Measurements from ENCODE around the gene ETV6. TPM values are rescaled to one million over a fixed set of nuclear protein-coding genes. Genes with fewer than 3 reads are reported as not detected.

Gene ETV6
- total and polyA plus RNA-seq, 9 of the 15 experiments (the other 6 are each of a cell fraction or from before 2014, with no cell fraction given), result 0.81 to 12.7 (median 4.1) TPM

DNA sequence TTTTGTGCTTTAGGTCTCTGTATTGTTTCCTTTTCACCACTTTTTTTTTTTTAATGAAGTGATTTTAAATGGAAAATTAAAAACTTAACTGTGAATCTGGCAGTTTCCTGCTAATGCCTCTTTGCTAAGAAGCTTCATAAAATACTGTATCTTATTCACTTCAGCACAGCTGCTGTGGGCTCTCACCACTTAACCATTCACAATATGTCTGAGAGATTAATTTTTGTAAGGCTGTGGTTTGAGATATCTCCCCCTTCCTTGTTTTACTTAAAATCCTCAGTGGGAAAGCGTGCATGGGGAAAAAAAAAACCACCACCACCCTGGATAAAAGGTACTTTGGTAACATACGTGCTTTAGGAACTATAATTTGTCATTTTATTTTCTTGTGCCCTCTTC, 115.9 kb downstream of the ETV6 start (continued):
- TF ChIP-seq, protein P1, sequence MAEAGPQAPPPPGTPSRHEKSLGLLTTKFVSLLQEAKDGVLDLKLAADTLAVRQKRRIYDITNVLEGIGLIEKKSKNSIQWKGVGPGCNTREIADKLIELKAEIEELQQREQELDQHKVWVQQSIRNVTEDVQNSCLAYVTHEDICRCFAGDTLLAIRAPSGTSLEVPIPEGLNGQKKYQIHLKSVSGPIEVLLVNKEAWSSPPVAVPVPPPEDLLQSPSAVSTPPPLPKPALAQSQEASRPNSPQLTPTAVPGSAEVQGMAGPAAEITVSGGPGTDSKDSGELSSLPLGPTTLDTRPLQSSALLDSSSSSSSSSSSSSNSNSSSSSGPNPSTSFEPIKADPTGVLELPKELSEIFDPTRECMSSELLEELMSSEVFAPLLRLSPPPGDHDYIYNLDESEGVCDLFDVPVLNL (CRISPR knock-in tag; IDR thresholded peaks at IDR 0.05; ENCODE audit: low read depth), result no peak
- TF ChIP-seq SLC30A9 (CRISPR knock-in tag; IDR thresholded peaks at IDR 0.05), result no peak
- no peak for TF ChIP-seq FUS (optimal IDR thresholded peaks at IDR 0.05; ENCODE audit: low read depth, low read length)

DNA sequence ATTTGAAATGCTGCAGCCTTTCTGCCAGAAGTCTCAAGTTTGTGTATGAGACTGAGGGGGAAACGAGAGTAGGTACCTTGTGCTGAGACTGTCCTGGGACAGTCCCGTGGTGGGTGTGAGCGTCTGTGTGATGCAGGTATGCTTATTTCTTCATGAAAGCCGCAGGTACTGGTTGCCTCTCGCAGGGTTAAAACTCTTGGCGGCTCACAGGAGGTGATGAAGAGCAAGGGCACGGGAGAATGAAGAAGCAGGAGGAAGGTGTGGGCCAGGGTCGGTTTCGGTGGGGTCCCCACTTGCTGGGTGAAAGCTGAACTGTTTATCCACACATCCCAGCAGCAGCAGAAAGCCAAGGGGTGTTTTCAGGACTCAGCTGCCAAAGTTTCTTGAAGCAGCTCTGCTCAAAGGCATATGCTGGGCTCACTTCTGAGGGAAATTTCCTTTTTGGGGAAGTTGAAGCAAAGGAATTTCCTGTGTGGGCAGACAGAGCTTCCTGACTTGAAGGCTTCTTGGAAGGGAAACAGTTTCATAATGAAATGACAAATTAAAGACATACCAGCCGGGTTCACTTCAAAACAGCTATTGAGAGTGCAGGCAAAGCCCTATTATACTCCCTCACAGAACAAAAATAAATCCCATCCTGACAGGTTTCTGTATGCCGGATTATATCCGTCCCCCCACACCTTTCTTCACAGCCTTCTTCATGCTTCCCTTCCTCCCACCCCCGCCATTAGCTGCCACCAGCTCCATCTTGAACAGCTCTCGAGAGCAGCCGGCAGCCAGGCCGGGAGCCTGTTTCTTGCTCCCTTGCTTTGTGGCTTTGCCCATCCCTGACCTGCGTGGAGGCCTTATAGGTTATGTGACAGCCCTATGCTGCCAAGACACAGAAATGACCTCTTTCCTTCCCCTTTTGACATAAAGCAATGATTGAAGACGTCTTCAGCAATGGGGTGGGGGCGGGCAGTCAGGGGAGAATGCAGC, 116.6 kb downstream of the ETV6 start:
- no peaks in the 10 kb centered on the region for H3K79me2 ChIP-seq (ENCODE audit: control insufficient read depth, insufficient read depth, low read length)
- CTCF ChIA-PET (ENCODE audit: low intra/inter-chr PET ratio), result no interaction called here
- BruUV-seq (replicated peaks), result no TSS peak
- no peak overlapping the region for H3K27ac ChIP-seq (ENCODE audit: extremely low read depth, low read depth, low read length)
- no peak overlapping the region for H3K4me3 ChIP-seq
- ATAC-seq (no peak), DNase-seq (ENCODE audit: extremely low read depth in 1 of 4, low spot score in 3 of 4) (no peak), FAIRE-seq (no peak)
- H2AFZ ChIP-seq (ENCODE audit: low read depth, low read length), result no peak overlapping the region
- H3K4me2 ChIP-seq (ENCODE audit: insufficient read depth, low read length), result no peak overlapping the region
- TF ChIP-seq YY1 (IDR thresholded peaks at IDR 0.05; ENCODE audit: borderline replicate concordance in 1 of 3, control insufficient read depth in 1 of 3, extremely low read depth in 1 of 3, insufficient read depth in 3 of 3, insufficient read length in 1 of 3, insufficient replicate concordance in 2 of 3, low read depth in 1 of 3, low read length in 2 of 3) (peak in 1 of 3 experiments; percentile 19), NCOA2 (IDR thresholded peaks at IDR 0.05; ENCODE audit: partially characterized antibody in 2 of 2) (no peak), ETV6 (IDR thresholded peaks at IDR 0.05; ENCODE audit: borderline replicate concordance in 1 of 2, low read depth in 2 of 2, low read length in 1 of 2) (peak in 1 of 2 experiments; percentile 64; a peak in 1 of 4 replicates), ETV6 (CRISPR knock-in tag; IDR thresholded peaks at IDR 0.05; ENCODE audit: borderline replicate concordance) (no peak), DMBX1 (CRISPR knock-in tag; IDR thresholded peaks at IDR 0.05; ENCODE audit: borderline replicate concordance) (no peak)
- intact Hi-C loops (cut with micrococcal nuclease), result no loop called here
- POLR2A ChIA-PET, result no interaction called here
- peaks cover 0 to 4% of the 10 kb centered on the region in 2 experiments; a peak in 1 of 5 replicates for H3K4me1 ChIP-seq (replicated peaks in 1 of 2; ENCODE audit: control insufficient read depth in 2 of 2, insufficient read depth in 2 of 2, low read length in 2 of 2)
- no peaks in the 10 kb centered on the region for H3K36me3 ChIP-seq (ENCODE audit: control insufficient read depth, insufficient read depth, low read length)
- H3K9ac ChIP-seq (ENCODE audit: insufficient read depth in 1 of 2, low read depth in 2 of 2, low read length in 2 of 2), result no peak overlapping the region
- H3K27me3 ChIP-seq (ENCODE audit: control insufficient read depth in 2 of 2, insufficient read depth in 2 of 2, low read length in 2 of 2), result no peaks in the 10 kb centered on the region
- no peaks in the 10 kb centered on the region for H3K9me1 ChIP-seq (ENCODE audit: control insufficient read depth, insufficient read depth, low read length)
- H3K9me3 ChIP-seq (replicated peaks; ENCODE audit: control insufficient read depth, insufficient read depth, low read depth, low read length), result no peaks in the 10 kb centered on the region
- WGBS (ENCODE audit: insufficient coverage, low coverage, missing lambda C conversion rate), result 71% methylated on average over 15 of the region's 19 CpGs
- no peaks in the 10 kb centered on the region for H4K20me1 ChIP-seq (replicated peaks; ENCODE audit: control insufficient read depth, insufficient read depth, low read length)
- in situ Hi-C loops (cut with MboI), result no loop called here
